ENCODE results near the gene AJUBA. TPM values are rescaled to one million over a fixed set of nuclear protein-coding genes. Genes with fewer than 3 reads are reported as not detected.
A peak's percentile ranks its signal among the peaks of the same experiment; 100 is the strongest.

AJUBA gene
- total and polyA plus RNA-seq, 2 of the 8 experiments (the other 6 are each of a cell fraction or from before 2014, with no cell fraction given) = 33.1 to 46.0 TPM

DNA sequence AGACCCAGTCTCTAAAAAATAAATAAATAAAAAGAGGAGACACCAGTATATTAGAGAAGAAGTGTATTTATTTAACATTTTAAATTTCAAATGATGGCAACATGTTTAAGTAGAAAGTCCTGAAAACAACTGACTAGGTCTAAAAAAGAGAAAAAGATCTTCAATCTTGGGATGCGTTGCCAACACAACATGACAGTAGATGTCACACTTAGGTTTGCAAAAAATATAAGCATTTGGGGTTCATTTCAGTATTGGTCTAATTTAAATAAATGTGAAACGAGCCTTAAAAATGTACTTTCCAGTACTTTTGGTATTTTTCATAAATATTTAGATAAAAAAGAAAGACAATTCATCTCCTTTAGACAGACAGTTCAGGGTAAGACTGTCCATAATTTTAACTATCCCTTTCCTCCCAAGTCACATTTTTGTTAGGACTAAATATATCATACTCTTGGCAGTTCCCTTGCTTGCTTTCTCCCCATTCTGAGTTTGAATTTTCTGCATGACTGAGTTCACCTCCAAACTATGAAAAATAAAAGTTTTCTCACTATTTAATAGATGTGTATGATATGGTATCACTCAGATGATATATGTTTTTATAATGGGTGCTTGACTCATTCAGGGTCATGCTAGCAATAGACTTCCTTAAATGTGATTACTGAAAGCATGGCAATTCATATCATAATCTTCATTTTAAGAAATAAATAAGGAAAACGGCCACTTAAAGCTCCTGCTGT is 23.3 kb upstream of the AJUBA start:
- H4K8ac ChIP-seq (ENCODE audit: extremely low read depth, insufficient read depth, low read length) = no peak overlapping the region
- H3K56ac ChIP-seq (replicated peaks; ENCODE audit: insufficient read length, low read depth, low read length) = no peak overlapping the region
- H3K9ac ChIP-seq (replicated peaks in 1 of 4; ENCODE audit: extremely low read depth in 1 of 4, low read depth in 3 of 4, low read length in 3 of 4) = no peak overlapping the region
- H3K4me3 ChIP-seq (ENCODE audit: extremely low read depth in 1 of 4, insufficient read depth in 2 of 4, low read depth in 3 of 4, low read length in 4 of 4) = peak overlapping the region; percentile 73 to 85 (median 76); a peak in 4 of 8 replicates
- no peak overlapping the region for H2BK15ac ChIP-seq (ENCODE audit: low read length)
- H2AK5ac ChIP-seq (ENCODE audit: low read depth, low read length) = no peak overlapping the region
- no peak overlapping the region for H2BK120ac ChIP-seq (replicated peaks; ENCODE audit: low read depth, low read length)
- no peak for DNase-seq (ENCODE audit: low read depth in 1 of 2, low spot score in 2 of 2)
- H3K36me3 ChIP-seq (ENCODE audit: control insufficient read depth in 2 of 4, insufficient read depth in 4 of 4, low read length in 3 of 4) = no peaks in the 10 kb centered on the region
- peaks cover 4 to 7% (median 6%) of the 10 kb centered on the region in 4 experiments; a peak in 4 of 7 replicates for H3K4me1 ChIP-seq (replicated peaks in 1 of 4; ENCODE audit: control insufficient read depth in 3 of 4, insufficient read depth in 4 of 4, low read length in 3 of 4)
- no peak overlapping the region for H3K14ac ChIP-seq (ENCODE audit: insufficient read length)
- H2BK12ac ChIP-seq (ENCODE audit: low read depth, low read length) = no peak overlapping the region
- H3K27me3 ChIP-seq (replicated peaks in 1 of 4; ENCODE audit: control insufficient read depth in 3 of 4, extremely low read depth in 1 of 4, insufficient read depth in 3 of 4, low read length in 3 of 4) = no peaks in the 10 kb centered on the region
- no peaks in the 10 kb centered on the region for H3K9me3 ChIP-seq (ENCODE audit: insufficient read depth in 2 of 2, low read depth in 1 of 2, low read length in 1 of 2)
- peaks cover 6% of the 10 kb centered on the region for H3K23me2 ChIP-seq (ENCODE audit: low read depth, low read length)
- H4K20me1 ChIP-seq (replicated peaks in 1 of 2; ENCODE audit: control insufficient read depth in 1 of 2, insufficient read depth in 2 of 2, low read length in 2 of 2) = no peaks in the 10 kb centered on the region
- H3K4ac ChIP-seq (replicated peaks; ENCODE audit: insufficient read length, low read depth, low read length) = no peak overlapping the region
- no peak overlapping the region for H2AFZ ChIP-seq (ENCODE audit: low read length)
- CTCF ChIA-PET (ENCODE audit: partially characterized antibody) = interaction anchor here (0.6 to 4.1 kb wide), 13 partner anchors 10 to 231 kb away, joined by 3 to 60 read pairs (median 11); partner anchors contain the start of genes AJUBA and PSMB5
- H3K18ac ChIP-seq (ENCODE audit: extremely low read depth, low read length) = no peak overlapping the region
- WGBS, 2 experiments (ENCODE audit: extremely low coverage in 1 of 2, insufficient coverage in 1 of 2, insufficient read length in 1 of 2, insufficient replicate concordance in 2 of 2, low coverage in 1 of 2, low lambda C conversion rate in 2 of 2, missing lambda C conversion rate in 1 of 2) = 84% methylated on average over 3 of the region's 3 CpGs; no CpG with 5 or more reads in 1 of the 2 experiments
- no peaks in the 10 kb centered on the region for H3K79me2 ChIP-seq (ENCODE audit: control insufficient read depth in 1 of 2, insufficient read depth in 2 of 2, low read length in 2 of 2)
- FAIRE-seq = no peak
- no peak overlapping the region for H2BK5ac ChIP-seq (ENCODE audit: low read depth, low read length)
- no peak overlapping the region for H2BK20ac ChIP-seq (ENCODE audit: low read length)
- H4K91ac ChIP-seq (replicated peaks; ENCODE audit: insufficient read length, low read length) = no peak overlapping the region
- peak overlapping the region; percentile 80 to 82; a peak in 3 of 4 replicates for H3K4me2 ChIP-seq (ENCODE audit: insufficient read depth in 1 of 2, low read depth in 2 of 2, low read length in 2 of 2)
- H3K79me1 ChIP-seq (ENCODE audit: low read depth, low read length) = no peaks in the 10 kb centered on the region
- no peak overlapping the region for H3K23ac ChIP-seq (ENCODE audit: insufficient read length)
- POLR2A ChIA-PET (ENCODE audit: partially characterized antibody) = interaction anchor here (0.9 to 4.1 kb wide), 19 partner anchors 9 to 245 kb away, joined by 3 to 99 read pairs (median 9); partner anchors contain the start of genes ACIN1, AJUBA, C14orf119 and HAUS4
- H4K5ac ChIP-seq (ENCODE audit: insufficient read length, low read depth, low read length) = no peak overlapping the region
- H3K27ac ChIP-seq (ENCODE audit: low read depth, low read length) = no peak overlapping the region
- TF ChIP-seq RBBP5 (IDR thresholded peaks at IDR 0.05; ENCODE audit: borderline replicate concordance, low read depth, low read length) = no peak
- no peak for TF ChIP-seq GTF2F1 (IDR thresholded peaks at IDR 0.05; ENCODE audit: borderline replicate concordance, low read depth, low read length)
- TF ChIP-seq CHD2 (IDR thresholded peaks at IDR 0.05; ENCODE audit: low read length) = no peak
- TF ChIP-seq, protein P1, sequence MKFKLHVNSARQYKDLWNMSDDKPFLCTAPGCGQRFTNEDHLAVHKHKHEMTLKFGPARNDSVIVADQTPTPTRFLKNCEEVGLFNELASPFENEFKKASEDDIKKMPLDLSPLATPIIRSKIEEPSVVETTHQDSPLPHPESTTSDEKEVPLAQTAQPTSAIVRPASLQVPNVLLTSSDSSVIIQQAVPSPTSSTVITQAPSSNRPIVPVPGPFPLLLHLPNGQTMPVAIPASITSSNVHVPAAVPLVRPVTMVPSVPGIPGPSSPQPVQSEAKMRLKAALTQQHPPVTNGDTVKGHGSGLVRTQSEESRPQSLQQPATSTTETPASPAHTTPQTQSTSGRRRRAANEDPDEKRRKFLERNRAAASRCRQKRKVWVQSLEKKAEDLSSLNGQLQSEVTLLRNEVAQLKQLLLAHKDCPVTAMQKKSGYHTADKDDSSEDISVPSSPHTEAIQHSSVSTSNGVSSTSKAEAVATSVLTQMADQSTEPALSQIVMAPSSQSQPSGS (IDR thresholded peaks at IDR 0.05; ENCODE audit: low read length) = no peak
- no peak for TF ChIP-seq SIRT6 (IDR thresholded peaks at IDR 0.05; ENCODE audit: low read length)
- no peak for TF ChIP-seq TEAD4 (IDR thresholded peaks at IDR 0.05; ENCODE audit: low read depth, low read length)
- no peak for TF ChIP-seq RAD21 (IDR thresholded peaks at IDR 0.05 in 1 of 2, conservative IDR thresholded peaks at IDR 0.05 in 1 of 2; ENCODE audit: low read depth in 2 of 2, low read length in 2 of 2)
- TF ChIP-seq CBX8 (IDR thresholded peaks at IDR 0.05; ENCODE audit: borderline replicate concordance, low read depth, low read length) = no peak
